Anterior cingulate cortex (tissue), 58 donors: ENCODE measurements around the gene VMO1.

Source experiments
- DNase-seq, 58 donors: peaks; one replicate each; lab custom pipeline; 2025; lab: John Stamatoyannopoulos, UW

VMO1 gene

DNA sequence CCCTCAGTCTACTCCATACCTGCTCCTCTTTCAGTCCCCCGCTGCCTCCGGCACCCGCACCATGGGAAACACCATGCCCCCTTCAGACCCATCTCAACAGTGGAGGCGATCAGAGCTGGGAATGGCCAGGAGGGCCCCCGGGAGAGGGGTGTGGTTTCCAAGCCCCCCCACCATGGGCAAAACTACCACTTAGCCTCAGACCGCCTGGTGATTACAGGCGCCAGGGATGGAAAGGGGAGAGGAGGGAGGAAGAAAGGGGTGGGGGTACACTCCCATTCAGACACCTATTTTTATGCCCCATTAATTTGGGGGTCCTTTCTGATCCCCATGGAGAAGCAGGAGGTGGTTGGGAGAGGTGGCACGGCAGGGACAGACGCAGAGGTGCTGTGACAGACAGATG lies 16.1 kb upstream of the VMO1 start, which contains the start of gene C17orf114:
Gene C17orf114 (minus strand): TSS at position 101 of the 400 bp plus-strand sequence.
- no peak for DNase-seq

DNA sequence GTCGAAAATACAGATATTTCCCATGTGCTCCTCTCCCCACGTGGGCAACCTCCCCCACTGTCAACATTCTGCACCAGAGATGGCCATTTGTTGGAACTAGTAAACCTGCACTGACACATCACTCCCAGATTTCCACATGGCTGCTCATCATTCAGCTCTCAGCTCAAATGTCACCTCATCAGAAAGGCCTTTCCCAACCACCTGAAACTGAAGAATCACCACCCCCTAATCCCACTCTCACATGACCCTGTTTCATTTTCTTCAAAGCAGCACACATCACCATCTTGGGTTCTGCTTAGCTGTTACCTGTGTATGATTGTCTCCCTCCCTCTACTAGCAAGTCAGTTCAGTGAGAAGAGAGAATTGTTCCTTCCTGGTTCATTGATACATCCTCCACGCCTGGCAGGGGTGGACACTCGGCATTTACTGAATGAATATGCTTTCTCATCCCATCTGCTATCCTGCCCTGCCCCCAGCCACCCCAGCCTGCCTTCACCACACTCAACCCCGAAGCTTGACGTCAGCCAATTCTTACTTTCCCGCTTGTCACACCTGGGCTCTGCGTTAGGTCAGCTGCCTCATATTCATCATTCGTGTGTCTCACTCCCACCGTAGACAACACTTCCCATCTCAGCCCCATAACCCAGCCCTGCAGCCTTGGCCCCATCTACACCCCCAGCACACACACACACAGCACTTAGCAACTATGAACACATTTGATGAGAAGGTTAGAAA lies 14.5 kb upstream of the VMO1 start:
- no peak for DNase-seq

DNA sequence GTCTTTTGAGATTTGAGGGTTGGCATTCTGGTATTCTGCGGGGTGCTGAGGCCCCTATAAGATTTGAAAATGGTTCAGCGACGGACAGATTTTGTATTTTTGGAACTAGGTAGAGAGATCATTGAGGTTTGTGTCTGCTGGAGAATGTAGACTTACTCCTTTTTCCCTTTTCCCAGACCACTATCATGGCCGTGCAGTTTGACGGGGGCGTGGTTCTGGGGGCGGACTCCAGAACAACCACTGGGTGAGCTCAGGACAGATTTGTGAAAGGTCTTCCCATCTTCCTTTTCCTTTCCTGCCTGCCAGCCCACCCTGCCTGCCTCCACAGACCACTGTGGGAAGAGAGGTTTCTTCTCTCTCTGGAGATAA lies 10.4 kb upstream of the VMO1 start:
- DNase-seq, result peak in 2 of 58 donors; percentile 9 to 12

DNA sequence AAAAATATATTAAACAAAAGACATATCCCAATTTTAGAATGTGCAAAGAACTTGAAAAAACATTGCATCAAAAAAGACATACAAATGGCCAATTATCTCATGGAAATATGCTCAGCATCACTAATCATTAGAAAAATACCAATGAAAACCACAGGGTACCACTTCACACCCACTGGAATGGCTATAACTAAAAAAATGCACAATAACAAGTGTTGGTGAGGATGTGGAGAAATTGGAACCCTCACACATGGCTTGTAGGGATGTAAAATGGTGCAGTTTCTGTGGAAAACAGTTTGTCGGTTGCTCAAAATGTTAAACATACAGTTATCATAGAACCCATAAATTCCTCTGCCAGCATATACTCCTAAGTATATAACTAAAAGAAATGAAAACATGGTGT lies 9.0 kb upstream of the VMO1 start:
- DNase-seq, result no peak

DNA sequence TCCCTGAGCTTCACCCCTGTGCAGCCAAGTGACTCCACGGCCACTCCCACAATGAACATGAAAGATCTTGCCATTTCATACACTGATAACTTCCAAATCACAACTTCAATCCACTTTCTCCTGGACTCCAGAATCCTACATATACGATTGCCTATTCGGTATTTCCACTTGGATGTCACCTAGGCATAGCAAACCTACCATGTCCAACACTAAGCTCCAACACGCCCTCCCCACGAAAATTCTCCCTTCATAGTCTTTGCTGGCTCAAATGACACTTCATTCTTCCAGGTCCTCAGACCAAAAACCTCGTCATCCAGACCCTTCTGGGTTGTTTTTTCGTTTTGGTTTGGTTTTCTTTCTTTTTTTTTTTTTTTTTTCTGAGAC lies 4.5 kb upstream of the VMO1 start:
- no peak for DNase-seq

DNA sequence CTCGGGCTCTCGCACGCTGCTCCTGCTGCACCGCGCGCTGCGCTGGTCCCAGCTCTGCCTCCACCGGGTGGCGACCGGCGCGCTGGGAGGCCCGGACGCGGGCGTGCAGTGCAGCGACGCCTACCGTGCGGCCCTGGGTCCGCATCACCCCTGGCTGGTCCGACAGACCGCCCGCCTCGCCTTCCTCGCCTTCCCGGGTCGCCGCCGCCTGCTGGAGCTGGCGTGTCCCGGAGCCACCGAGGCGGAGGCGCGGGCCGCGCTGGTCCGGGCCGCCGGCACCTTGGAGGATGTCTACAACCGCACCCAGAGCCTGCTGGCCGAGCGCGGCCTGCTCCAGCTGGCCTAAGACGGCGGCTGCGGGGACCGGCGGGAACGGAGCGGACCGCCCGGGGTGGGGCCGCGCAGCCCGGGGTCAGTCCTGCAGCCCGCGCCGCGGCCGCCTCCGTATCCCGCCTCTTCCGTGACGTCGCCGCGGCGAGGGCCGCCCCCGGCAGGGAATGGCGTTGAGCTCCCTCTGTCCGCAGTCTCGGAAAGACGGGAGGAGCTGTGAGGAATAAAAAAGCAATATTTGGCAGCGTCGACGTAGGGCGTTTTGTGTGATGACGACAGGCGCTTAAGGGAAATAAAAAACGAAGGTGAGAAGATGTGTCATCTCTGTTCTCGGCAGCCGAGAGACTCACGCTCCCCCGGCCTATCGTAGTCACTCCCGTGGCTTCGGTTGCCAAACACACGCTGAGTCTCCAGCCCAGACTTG lies 4.0 kb upstream of the VMO1 start:
- peak in 56 of 58 donors; percentile 28 to 90 (median 81) for DNase-seq

DNA sequence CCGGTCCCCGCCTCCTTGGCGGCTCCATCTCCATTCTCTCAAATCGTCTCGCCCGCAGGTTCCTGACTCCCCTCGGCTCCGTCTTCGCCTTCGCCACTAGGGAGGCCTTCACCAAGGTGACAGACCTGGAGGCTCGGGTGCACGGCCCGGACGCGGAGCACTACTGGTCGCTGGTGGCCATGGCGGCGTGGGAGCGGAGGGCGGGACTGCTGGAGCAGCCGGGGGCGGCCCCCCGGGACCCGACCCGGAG lies 3.5 kb upstream of the VMO1 start:
- DNase-seq, result peak in 1 of 58 donors; percentile 61

DNA sequence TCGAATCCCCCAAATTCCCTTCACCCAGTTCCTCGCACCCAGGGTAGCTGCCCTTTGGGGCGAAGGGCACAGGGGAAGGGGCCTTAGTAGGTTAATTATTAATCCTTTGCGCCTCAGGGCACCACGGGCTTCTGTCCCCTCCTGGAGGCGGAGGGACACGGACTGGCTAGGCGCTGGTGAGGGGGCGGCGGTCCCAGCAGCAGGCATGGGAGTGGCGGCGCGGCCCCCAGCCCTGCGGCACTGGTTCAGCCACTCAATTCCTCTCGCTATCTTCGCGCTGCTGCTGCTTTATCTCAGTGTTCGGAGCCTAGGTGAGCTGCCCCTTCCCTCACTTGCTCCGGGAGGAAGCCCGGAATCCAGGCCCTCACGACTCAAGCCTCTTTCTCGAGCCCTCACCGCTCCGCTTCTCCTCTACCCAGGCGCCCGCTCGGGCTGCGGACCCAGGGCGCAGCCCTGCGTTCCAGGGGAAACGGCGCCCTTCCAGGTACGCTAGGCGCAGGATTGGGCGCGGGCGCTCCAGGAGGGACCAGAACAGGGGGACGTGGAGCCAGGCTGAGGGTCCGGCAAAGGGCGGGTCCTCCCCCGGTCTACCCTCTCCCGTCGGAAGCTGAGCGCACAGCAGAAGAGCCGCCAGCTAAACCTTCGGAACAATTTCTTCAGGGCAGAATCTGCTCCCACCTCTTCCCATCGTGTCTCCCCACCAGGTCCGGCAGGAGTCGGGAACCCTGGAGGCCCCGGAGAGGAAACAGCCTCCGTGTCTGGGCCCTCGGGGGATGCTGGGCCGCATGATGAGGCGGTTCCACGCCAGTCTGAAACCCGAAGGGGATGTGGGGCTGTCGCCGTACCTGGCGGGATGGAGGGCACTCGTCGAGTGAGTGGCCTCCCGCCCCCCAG lies 2.9 kb upstream of the VMO1 start, which contains the start of gene GLTPD2:
Gene GLTPD2 (plus strand): TSS at position 158 of the 894 bp plus-strand sequence. CDS start 48 bp downstream, at position 206.
- peak in 5 of 58 donors; percentile 4 to 53 (median 31) for DNase-seq

DNA sequence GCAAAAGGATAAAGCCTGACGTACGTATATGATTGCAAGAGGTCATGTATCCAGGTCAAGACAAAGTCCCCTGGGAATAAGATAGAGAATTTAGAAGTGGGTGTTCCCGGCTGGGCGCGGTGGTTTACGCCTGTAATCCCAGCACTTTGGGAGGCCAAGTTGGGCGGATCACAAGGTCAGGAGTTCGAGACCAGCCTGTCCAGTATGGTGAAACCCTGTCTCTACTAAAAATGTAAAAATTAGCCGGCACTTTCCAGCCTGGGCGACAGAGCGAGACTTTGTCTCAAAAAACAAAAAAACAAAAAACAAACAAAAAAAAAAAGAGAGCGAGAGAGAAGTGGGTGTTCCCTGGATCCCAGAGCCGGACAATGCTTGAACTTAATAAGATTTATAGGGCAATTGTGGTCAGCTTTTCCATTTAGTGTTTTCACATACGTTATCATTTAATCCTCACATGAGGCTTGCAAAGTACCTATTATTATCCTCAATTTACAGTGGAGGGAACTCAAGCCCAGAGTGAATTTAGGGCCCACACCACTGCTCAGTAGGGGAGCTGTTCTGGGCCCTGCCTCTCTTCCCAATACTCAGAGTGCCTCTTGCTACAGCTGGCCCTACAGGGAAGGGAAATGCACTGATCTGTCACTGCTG lies 2.1 kb upstream of the VMO1 start:
- DNase-seq, result no peak

DNA sequence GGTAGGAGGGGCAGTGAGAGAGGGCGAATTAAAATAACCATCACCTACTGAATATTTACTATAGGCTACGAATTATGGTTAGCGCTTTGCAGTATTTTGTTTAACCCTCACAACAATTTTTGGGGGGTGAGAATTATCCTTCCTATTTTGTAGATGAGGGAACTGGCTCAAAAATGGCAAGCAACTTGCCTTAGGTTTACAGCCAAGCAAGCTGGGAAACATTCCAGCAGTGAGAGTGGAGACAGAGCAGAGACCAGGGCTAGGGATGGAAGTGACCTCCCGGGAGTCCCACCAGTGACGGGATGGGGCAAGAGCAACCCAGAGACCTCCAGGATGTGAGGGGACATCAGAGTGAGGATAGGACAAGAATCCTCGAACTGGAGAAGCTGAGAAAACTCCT lies 352 bp upstream of the VMO1 start:
- DNase-seq, result no peak

DNA sequence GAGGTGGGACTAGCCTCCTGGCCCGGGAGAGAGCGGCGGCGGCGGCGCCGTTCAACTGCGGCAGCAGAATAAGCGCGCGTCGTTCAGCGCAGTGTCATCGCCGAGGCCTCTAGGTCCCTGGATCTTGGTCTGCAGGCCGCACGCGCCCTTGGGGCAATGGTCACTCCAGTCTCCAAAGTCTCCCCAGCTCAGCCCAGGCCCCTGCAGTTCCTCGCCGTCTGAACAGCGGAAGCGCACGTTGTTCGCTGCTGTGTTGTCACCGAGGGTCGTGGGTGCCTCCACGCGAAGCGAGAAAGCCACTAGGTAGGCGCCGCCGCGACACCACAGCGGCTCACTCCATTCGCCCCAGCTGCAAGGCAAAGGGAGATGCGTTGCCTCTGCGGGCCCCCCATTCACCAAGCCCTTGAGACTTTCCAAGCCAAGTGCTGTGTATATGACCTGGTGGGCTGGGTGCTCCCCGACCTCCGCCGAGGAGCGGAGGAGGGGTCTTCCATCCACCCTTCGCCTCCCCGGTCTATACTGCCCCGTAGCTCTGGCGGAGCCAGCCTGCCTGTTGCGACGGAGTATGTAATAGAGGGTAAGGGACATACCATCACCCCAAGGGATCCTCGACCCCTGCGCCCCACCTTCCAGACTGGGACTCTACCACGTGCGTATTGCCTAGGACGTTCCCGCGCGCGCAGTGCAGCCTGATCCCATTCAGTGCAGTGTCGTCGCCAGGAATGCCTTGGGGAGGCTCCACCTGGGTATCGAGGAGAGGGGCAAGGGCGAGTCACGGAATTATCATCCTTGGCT lies 656 bp downstream of the VMO1 start:
- no peak for DNase-seq

DNA sequence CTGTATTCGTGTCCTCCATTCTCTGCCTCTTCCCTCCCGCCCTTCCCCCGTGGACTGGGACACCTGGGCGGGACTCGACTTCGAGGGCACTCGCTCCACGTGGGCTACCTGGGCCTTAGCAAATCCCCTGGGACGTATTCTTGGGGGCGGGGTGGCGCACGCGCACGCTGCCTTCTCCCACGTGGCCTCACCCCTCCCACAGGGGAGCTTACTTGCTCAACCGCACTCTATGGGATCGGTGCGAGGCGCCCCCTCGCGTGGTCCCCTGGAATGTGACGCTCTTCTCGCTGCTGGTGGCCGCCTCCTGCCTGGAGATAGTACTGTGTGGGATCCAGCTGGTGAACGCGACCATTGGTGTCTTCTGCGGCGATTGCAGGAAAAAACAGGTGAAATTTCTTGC lies 3.5 kb downstream of the VMO1 start:
- DNase-seq, result no peak

DNA sequence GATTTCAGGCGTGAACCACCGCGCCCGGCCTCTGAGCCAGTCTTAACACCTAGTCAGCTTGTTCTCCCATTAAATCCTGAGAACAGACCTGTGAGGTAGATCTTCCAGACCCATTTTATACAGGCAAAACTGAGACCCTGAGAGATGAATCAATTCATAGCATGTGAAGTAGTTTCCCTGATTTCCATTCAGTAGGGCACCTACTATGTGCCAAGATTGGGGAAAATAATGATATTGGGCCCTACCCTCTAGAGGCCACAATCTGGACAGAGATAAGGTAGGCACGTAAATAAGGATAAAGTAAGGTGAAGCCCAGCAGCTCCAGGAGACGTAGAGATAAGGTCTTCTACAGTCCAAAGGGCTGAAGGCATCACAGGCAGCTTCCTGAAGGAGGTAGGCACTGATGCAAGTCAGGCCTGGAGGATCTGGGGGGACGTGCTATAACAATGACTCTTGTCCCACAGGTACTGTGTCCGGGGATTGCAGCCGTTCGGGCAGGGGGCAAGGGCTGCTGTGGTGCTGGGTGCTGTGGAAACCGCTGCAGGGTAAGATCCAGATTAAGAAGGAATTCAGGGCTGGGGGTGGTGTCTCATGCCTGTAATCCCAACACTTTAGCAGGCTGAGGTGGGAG lies 5.7 kb downstream of the VMO1 start:
- DNase-seq, result no peak

DNA sequence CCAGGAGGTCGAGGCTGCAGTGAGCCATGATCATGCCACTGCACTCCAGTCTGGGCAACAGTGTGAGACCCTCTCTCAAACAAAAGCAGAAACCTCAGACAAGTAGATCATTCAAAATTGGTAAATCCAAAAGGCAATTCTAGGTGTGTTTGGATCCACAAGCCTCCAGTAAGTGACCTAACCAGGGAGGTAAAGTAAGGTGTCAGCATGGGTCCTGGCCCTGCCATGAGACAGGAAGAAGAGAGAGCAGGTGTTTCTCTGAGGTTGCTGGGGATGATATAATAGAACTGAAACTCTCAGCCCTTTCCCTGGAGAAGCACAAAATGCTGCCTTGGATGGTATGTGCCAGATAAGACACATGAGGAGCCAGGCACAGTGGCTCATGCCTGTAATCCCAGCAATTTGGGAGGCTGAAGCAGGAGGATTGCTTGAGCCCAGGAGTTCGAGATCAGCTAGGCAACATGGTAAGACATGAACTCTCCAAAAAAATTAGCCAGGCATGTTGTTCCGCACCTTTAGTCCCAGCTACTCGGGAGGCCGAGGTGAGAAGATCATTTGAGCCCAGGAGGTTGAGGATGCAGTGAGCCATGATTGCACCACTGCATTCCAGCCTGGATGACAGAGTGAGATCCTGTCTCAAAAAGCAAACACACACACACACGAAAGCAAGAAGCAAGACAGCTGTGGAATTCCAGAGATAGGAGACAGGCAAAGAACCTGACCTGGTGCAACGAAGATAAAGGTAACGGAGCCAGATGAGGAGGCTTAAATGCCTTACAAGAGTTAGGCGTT lies 8.0 kb downstream of the VMO1 start:
- DNase-seq, result no peak

DNA sequence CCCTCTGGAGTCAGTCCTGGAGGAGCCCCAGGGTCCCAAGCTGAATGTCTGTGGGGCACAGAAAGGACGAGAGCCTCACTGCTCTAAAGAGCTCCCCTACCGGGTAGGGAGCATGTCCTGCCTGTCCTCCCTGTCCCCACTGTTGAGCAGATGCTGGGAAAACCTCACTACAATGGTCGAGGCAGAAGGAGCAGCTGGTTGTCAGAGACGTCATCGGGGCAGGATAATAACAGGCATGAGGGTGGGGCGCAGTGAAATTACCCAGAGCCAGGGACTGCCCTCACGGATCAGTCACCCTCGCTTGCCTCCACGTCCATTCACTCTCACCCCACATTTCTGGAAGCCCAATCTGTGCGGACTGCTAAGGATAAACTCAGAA lies 13.9 kb downstream of the VMO1 start:
- DNase-seq, result no peak

DNA sequence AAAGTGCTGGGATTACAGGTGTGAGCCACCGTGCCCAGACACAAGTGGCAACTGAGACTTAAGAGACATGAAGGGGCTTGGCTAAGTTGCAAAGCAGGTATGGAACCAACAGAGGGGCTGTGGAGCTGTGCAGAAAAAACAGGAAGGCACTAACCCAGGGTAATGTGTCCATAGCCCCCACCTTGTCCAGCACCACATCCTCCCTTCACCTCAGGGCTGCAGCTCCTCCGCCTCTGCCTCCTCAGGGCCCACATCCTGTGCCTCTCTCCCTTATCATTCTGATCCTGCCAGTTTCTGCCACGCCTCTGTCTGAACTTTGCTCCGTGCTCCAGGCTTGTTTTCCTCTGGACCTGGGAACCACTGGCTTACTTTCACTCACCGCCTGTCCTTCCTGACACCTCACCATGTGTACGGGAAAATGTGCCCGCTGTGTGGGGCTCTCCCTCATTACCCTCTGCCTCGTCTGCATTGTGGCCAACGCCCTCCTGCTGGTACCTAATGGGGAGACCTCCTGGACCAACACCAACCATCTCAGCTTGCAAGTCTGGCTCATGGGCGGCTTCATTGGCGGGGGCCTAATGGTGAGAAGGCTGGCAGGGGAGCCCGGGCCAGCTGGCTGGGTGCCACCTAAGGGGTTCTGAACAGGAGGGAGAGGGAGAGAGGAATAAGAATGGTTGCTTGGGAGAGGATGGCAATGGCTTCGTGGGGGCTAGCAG lies 14.5 kb downstream of the VMO1 start, which contains the start of gene TM4SF5:
Gene TM4SF5 (plus strand): TSS at position 368 of the 716 bp plus-strand sequence. CDS start 37 bp downstream, at position 405.
- no peak for DNase-seq

DNA sequence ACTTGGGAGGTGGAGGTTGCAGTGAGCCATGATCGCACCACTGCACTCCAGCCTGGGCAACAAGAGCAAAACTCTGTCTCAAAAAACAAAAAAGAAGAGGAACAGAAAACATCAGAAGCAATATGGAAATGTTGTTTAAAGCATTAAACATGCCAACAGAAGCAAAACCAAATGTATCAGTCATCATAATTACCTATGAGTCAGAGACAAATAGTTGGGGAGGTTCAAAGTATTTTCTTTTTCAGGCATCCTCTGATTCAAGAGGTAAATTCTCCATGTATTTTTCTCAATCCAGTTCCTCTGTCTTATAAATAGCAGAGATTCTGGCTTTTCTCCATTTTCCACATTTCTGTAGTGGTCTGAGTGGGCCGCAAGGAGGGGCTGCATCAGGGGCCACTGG lies 16.5 kb downstream of the VMO1 start:
- no peak for DNase-seq

DNA sequence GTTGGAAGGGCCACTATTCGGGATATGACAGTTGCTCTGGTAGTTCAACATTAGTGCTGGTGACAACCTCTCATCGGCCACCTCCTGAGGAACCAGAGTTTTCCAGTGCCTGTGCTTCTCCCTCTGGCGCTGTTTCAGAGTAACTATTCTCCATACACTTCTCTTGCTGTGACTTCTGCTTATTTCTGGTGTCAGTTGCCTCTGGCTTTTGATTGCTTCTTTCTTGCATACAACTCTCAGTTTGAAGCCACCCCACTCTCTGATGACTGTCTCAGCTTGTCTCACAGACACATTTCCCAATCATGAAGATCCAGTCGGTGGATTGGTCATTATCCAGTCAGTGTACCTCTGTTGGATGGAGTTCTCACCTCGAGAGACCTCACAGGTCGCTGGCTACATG lies 17.9 kb downstream of the VMO1 start:
- DNase-seq, result no peak
